ENCODE data around the gene MSMP.

DNA sequence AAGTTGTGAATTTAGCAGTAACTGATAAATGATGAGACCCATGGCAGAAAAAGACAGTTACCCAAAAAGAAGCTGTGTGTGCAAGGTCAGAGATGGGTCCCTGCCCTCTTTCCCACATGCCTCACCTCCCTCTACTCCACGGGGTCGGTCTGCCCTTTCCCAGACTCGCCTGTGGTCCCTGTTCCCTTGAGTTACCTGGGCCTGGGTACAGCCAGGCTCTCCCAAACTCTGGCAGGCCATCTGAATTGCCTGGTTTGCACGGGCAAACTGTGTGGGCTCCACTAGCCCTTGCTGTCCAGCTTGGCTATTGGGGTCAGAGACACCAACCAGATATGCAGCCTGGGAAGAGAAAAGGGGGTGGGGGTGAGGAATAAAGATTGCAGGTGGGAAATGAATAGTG is 45.9 kb downstream of the MSMP start:
- no peak for TF ChIP-seq POLR2A (IDR thresholded peaks at IDR 0.05)
- TF ChIP-seq, protein P1, sequence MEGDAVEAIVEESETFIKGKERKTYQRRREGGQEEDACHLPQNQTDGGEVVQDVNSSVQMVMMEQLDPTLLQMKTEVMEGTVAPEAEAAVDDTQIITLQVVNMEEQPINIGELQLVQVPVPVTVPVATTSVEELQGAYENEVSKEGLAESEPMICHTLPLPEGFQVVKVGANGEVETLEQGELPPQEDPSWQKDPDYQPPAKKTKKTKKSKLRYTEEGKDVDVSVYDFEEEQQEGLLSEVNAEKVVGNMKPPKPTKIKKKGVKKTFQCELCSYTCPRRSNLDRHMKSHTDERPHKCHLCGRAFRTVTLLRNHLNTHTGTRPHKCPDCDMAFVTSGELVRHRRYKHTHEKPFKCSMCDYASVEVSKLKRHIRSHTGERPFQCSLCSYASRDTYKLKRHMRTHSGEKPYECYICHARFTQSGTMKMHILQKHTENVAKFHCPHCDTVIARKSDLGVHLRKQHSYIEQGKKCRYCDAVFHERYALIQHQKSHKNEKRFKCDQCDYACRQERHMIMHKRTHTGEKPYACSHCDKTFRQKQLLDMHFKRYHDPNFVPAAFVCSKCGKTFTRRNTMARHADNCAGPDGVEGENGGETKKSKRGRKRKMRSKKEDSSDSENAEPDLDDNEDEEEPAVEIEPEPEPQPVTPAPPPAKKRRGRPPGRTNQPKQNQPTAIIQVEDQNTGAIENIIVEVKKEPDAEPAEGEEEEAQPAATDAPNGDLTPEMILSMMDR (IDR thresholded peaks at IDR 0.05) = no peak

Data from vagina (tissue), 2 donors.